GM19328 (cell line): ENCODE data around the gene KCTD20.
"Not testable (repeated sequence)": the region's sequence is repeated elsewhere in the genome, so short reads cannot be mapped to it uniquely, and the experiment has no call there.

Experiments used
- ATAC-seq: cut with Tn5 transposase; IDR thresholded peaks from one replicate; pipeline ENCODE4 v1.9.1; 2021; ENCODE audit warnings: mild to moderate bottlenecking, moderate library complexity; ENCODE audit not compliant: unreplicated experiment

KCTD20 gene

GRCh38 chr6:36443471-36444428 is 950 bp downstream of the KCTD20 start:
- ATAC-seq, result no peak

GRCh38 chr6:36444470-36444869 is 1.7 kb downstream of the KCTD20 start:
- ATAC-seq, result no peak

DNA sequence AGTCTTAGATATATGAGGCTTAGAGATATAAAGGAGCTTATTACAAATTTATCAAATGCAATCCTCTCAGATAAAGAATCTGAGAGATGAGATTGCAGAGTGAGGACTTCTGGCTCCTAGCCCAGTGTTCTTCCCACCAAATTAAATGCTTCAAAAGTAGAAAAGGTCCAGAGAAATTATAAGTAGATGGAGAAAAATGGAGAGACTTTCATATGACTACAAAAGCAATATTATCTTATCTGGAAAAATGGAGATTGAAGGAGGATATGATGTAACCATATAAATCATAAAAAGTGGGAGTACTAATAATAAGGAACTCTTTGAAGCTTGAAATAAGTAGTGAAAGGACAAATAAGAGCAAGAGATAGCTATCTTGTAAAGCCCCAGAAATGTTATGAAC is 2.8 kb downstream of the KCTD20 start:
- no peak for ATAC-seq

DNA sequence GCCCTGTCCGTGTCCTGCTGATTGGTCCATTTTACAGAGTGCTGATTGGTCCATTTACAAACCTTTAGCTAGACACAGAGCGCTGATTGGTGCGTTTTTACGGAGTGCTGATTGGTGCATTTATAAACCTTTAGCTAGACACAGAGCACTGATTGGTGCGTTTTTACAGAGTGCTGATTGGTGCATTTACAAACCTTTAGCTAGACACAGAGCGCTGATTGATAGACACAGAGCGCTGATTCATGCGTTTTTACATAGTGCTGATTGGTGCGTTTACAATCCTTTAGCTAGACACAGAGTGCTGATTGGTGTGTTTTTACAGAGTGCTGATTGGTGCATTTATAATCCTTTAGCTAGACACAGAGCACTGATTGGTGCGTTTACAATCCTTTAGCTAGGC is 6.4 kb downstream of the KCTD20 start:
- ATAC-seq, result not testable (repeated sequence)

GRCh38 chr6:36452897-36453296 is 10.1 kb downstream of the KCTD20 start:
- not testable (repeated sequence) for ATAC-seq

DNA sequence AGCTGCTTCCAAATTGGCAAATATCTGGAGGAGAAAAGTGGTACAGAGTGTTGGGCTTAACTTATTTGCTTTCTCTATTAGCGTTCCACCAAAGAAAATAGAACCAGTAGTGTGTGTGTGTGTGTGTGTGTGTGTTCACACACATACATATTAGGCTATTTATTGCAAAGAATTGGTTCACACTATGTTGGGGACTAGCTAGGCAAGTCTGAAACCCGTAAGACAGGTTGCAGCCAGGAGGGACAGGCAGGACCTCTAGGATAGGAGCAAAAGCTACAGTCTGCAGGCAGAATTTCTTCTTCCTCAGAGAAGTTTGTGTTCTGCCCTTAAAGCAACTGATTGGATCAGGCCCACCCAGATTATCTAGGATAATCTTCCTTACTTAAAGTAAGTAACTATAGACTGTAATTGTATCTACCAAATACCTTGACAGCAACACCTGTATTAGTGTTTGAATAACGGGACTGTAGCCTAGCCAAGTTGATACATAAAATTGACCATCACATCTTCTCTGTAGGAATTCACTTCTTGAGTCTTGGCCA is 12.8 kb downstream of the KCTD20 start:
- ATAC-seq, result no peak

DNA sequence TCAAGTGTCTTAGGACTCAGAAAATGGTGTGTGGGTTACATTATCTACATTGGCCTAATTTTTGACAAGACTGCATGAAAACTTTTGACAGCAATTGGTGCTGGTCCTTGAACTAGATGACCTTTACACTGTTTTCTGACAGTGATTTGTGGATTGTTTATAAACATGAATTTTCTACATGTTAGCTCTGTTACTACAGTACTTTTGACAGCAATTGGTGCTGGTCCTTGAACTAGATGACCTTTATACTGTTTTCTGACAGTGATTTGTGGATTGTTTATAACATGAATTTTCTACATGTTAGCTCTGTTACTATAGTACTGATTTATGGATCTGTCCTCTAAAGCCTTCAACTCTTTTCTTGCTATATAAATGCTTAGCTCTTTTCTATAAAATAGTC is 16.7 kb downstream of the KCTD20 start:
- no peak for ATAC-seq

- no peak for ATAC-seq
These were observed 18.1 kb downstream of the KCTD20 start for GRCh38 chr6:36460916-36461315.

DNA sequence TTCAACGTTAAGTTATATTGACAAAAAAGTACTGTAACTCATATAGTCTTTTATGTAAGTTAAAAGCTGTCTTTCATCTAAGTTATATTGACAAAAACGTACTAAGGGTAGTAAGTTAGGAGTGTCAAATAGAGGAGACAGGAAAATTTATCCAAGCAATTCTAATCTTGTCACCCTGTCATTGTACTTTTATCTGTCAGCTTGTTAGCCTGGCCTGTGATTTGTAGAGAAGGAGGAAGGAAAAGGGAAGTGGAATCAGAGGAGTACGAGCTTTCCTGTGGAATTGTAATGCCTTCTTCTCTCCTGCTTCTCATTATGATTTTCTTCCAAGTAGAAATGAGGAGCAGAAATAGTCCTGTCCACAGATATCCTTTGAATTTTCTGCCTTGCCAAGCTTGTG is 18.8 kb downstream of the KCTD20 start:
- no peak for ATAC-seq

- no peak for ATAC-seq
These were observed 20.9 kb downstream of the KCTD20 start for GRCh38 chr6:36463676-36464075.

DNA sequence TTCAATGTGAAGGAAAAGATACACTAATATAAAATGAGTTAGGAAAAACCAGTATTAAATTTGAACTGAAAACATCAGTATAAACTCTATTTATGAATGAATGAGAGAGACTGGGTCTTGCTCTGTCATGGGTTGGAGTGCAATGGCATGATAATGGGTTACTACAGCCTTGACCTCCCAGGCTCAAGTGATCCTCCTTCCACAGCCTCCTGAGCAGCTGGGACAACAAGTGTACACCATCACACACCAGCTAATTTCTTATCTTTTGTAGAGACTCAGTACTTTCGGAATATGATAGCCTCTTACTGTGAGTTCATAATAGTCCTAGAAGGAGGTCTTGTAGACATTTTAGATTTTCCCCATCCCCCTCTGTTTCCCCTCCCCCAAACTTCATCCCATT is 21.4 kb downstream of the KCTD20 start:
- ATAC-seq, result no peak

GRCh38 chr6:36467625-36468024 is 24.8 kb downstream of the KCTD20 start:
- ATAC-seq, result no peak

DNA sequence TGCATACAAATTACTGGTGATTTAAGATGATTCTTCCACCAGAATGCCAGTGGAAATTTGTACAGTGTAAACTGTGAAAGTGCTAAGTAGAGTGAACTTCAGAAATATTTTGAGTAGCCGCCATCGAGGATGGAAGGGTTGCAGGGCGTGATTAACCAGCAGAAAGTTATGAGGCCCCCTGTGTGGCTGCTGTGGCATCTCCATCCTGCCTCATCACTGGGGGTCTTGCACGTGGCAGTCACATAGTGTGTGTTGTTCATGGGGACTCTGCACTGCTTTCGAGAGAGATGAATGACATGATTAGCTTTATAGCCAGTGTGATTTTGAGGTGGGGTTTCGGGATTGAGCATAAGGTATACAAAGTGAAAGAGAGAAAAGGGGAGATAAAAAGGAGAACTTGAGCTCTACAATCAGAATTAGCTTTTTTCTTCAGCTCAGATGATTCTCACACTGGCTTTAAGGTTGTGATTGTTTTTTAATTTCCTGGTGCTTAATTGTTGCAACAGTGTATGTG is 26.4 kb downstream of the KCTD20 start:
- ATAC-seq, result no peak

DNA sequence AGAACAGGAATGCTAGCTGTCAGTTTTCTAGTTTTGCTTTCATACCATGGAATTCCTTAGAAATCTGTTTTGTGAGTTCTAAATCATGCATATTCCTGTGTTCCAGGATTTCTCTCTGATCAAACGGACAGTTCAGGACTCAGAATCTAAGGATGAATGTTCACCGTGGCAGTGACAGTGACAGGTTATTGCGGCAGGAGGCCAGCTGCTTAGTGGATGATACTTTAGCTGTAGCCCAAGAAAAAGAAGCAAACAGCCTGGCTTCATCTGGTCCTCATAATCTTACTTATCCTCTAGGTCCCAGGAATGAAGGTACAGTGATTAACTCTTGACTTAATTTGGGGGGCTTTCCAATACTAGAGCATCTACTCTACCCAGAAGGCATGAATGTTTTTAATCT is 27.1 kb downstream of the KCTD20 start:
- no peak for ATAC-seq

DNA sequence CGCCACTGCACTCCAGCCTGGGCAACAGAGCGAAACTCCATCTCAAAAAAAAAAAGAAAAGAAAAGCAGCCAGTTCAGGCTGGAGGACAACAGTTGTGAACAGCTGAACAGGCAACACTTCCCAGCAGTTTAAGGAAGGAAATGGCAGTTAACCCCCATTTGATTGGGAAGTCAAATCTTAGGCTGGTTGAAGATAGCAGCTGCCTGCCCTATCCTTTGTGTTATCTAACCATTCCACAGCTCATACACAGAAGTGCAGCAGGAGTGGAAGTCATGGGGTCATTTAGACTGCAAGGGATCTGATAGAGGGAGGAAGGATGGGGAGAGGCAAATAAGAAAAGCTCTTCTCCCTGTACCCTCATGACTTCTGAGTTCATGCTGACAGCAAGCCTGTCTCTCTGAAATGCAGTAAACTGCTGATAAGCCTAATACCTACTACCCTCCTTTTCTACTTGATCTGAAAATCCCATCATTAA is 35.3 kb downstream of the KCTD20 start:
- no peak for ATAC-seq

DNA sequence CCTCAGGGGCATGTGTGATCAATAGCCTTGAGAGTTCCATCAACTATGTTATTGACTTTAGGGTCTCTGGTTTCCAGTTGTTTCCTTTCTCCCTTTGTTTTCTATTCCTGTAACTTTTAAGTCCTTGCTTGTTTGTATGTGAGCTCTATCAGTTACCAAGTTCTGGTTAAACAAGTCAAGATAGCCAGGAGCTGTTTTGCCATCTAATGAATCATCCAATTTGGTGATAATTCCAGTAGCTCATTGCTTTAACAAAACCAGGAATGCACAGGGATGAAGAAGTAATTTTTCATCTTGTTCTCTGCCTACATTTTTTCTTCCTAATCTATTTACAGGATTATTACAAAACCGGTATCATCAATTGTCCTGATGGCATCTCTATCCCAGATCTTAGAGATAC is 36.5 kb downstream of the KCTD20 start:
- ATAC-seq, result no peak

GRCh38 chr6:36483326-36483725 is 40.5 kb downstream of the KCTD20 start:
- not testable (repeated sequence) for ATAC-seq

DNA sequence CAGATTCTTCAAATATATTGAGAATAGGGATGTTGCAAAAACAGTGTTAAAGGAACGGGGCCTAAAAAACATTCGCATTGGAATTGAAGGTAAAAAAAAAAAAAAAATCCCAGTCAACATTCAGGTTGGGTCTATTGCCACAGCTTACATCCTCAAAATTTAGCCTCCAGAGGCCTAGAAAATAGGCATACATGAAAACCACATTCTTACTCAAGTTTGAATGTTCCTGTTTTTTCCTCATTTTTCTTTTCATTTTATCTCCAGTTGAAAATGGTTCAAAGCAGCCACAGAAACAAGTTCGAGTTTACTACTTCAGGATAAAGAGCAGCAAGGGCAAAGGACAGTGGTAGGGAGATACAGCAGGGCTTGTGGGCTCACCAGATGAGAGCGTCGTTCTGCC is 41.9 kb downstream of the KCTD20 start:
- ATAC-seq, result no peak

DNA sequence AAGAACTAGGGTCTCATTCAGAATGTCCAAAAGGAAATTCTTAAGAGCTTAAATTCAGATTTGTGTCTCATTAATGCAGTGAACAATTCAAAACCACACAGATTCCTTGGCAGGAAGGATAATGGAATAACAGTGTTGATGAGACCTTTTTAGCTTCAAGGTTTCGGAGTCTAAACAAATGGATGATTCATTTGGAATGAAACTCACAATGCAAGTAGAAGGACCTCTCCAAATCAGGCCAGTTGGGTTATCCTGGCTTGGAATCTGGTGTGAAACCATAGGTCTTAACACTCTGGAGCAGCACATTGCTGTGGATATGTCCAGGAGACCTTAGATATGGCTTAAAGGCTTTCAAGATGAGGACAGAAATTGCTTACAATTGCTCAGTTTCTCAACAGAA is 44.9 kb downstream of the KCTD20 start:
- ATAC-seq, result no peak

- ATAC-seq, result no peak
These were observed 45.4 kb downstream of the KCTD20 start for GRCh38 chr6:36488221-36488620.

DNA sequence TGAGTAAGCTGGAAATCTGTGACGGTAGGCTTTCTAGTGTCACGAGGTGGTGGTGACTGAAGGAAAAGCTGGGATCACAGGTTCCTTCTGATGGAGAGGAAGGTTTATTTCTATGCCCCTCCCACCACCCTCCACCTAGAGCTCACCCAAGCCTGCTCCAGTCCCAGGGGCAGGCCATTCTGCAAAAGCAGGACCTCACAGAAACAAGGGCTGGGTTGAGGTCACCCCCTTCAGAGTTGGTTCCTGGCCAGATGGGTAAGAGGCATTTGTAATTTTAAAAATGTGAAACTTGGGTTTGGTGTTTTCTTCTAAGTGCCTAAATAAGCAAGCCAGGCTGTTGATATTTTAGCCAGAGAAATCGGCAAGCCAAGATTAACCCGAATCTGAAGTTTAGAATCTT is 46.6 kb downstream of the KCTD20 start:
- ATAC-seq, result no peak

DNA sequence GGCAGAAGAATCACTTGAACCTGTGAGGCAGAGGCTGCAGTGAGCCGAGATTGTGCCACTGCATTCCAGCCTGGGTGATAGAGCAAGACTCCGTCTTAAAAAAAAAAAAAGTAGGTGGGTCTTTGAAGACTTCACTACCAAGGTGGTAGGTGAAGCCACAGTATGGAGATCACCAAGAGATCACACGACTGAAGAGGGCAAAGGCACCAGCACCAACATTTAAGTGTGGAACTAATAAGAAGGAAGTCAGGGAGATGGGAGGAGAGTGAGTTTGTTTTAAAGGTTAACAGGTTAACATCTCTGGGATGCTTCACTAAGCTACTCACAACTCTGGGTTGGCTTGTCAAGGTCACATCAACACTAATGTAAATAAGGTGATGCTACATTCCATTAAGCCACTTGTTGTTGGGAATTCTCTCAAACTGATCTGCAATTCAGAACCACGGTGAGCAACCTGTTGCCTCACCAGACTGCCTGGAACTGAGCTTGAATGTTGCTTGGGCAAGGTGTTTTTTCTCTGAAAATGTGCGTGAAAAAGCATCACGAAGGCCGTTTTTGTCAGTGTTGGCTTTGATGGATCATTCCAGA is 48.7 kb downstream of the KCTD20 start:
- ATAC-seq, result no peak
